Mesendoderm (in vitro differentiated cells): ENCODE measurements around the gene SURF6.

Source experiments
- DNase-seq: peaks from one replicate; pipeline ENCODE4 v3.0.0; 2013
- H2AK5ac ChIP-seq: 2 replicates; pipeline ENCODE4 v1.6.1; 2013; ENCODE audit warnings: low read length, inconsistent platforms
- H2BK120ac ChIP-seq: 2 replicates; pipeline ENCODE4 v1.6.1; 2013; ENCODE audit warnings: low read depth, mild to moderate bottlenecking, low read length, moderate library complexity, mixed read lengths
- H2BK15ac ChIP-seq: replicated peaks from 2 replicates; pipeline ENCODE4 v1.6.1; 2013; ENCODE audit warnings: low read depth, mild to moderate bottlenecking, moderate library complexity
- H2BK5ac ChIP-seq: 2 replicates; pipeline ENCODE4 v1.6.1; 2013; ENCODE audit warnings: low read length, inconsistent platforms
- H3K18ac ChIP-seq: 2 replicates; pipeline ENCODE4 v1.6.1; 2013; ENCODE audit warnings: mild to moderate bottlenecking, low read length, mixed read lengths
- H3K23ac ChIP-seq: one replicate; pipeline ENCODE4 v1.6.1; 2013; ENCODE audit warnings: low read length
- H3K27ac ChIP-seq: 2 replicates; pipeline ENCODE4 v1.5.1; 2013; ENCODE audit warnings: low read depth, mild to moderate bottlenecking, inconsistent platforms, low read length, moderate library complexity
- H3K27me3 ChIP-seq: 2 replicates; pipeline ENCODE4 v1.6.1; 2013; ENCODE audit warnings: low read length, control low read depth, mild to moderate bottlenecking, inconsistent platforms; ENCODE audit not compliant: insufficient read depth, poor library complexity
- H3K36me3 ChIP-seq: 2 replicates; pipeline ENCODE4 v1.6.1; 2013; ENCODE audit warnings: low read length, inconsistent platforms; ENCODE audit not compliant: control insufficient read depth, insufficient read depth
- H3K4ac ChIP-seq: one replicate; pipeline ENCODE4 v1.6.1; 2013; ENCODE audit warnings: low read depth, mild to moderate bottlenecking, low read length, moderate library complexity
- H3K4me1 ChIP-seq: 2 replicates; pipeline ENCODE4 v1.6.1; 2013; ENCODE audit warnings: low read depth, low read length, inconsistent platforms; ENCODE audit not compliant: control insufficient read depth
- H3K4me2 ChIP-seq: 2 replicates; pipeline ENCODE4 v1.6.1; 2013; ENCODE audit warnings: low read length
- H3K4me3 ChIP-seq: 2 replicates; pipeline ENCODE4 v1.5.1; 2013; ENCODE audit warnings: mild to moderate bottlenecking, low read length
- H3K56ac ChIP-seq: one replicate; pipeline ENCODE4 v1.6.1; 2013; ENCODE audit warnings: low read length
- H3K79me1 ChIP-seq: 2 replicates; pipeline ENCODE4 v1.6.1; 2013; ENCODE audit warnings: low read length, inconsistent platforms
- H3K79me2 ChIP-seq: 2 replicates; pipeline ENCODE4 v1.6.1; 2013; ENCODE audit warnings: mild to moderate bottlenecking, low read length; ENCODE audit not compliant: control insufficient read depth, insufficient read depth
- H3K9ac ChIP-seq: 2 replicates; pipeline ENCODE4 v1.6.1; 2013; ENCODE audit warnings: low read length, inconsistent platforms
- H4K5ac ChIP-seq: one replicate; pipeline ENCODE4 v1.6.1; 2013; ENCODE audit warnings: low read length
- H4K8ac ChIP-seq: one replicate; pipeline ENCODE4 v1.6.1; 2013; ENCODE audit warnings: low read depth, mild to moderate bottlenecking, control low read depth, low read length, moderate library complexity
- WGBS: extraction: QIAGEN DNeasy Blood & Tissue Kit; methylation state at CpG from one replicate; pipeline ENCODE4 v1.1.7; 2013; ENCODE audit warnings: low lambda C conversion rate, missing lambda C conversion rate; ENCODE audit not compliant: insufficient coverage; ENCODE audit errors: extremely low coverage; 5-methylcytosine and 5-hydroxymethylcytosine counted together

The SURF6 gene

GRCh38 chr9:133357656-133358055 is 21.7 kb upstream of the SURF6 start:
- H3K27me3 ChIP-seq: no peaks in the 10 kb centered on the region
- peak overlapping the region; percentile 88 for H3K9ac ChIP-seq
- H3K4me1 ChIP-seq: peaks cover 2% of the 10 kb centered on the region
- no peak overlapping the region for H4K5ac ChIP-seq
- H3K36me3 ChIP-seq: peaks cover 12% of the 10 kb centered on the region
- H3K4me2 ChIP-seq: no peak overlapping the region
- no peak overlapping the region for H3K23ac ChIP-seq
- no peak overlapping the region for H4K8ac ChIP-seq
- H2BK120ac ChIP-seq: no peak overlapping the region
- H3K27ac ChIP-seq: no peak overlapping the region
- H3K4ac ChIP-seq: no peak overlapping the region
- no peak overlapping the region for H2BK5ac ChIP-seq
- no peak overlapping the region for H2BK15ac ChIP-seq
- no peak for DNase-seq
- peak overlapping the region; percentile 38 for H3K56ac ChIP-seq
- no CpG with 5 or more reads among the region's 14 CpGs for WGBS
- H3K79me1 ChIP-seq: peaks cover 16% of the 10 kb centered on the region
- H3K4me3 ChIP-seq: no peak overlapping the region
- H3K18ac ChIP-seq: no peak overlapping the region
- H3K79me2 ChIP-seq: peaks cover 7% of the 10 kb centered on the region
- no peak overlapping the region for H2AK5ac ChIP-seq

GRCh38 chr9:133356391-133357091 is 20.6 kb upstream of the SURF6 start, which contains the start of the genes SURF1 and SURF2:
TSS of gene SURF1 (minus strand) at chr9:133356487. CDS start at chr9:133356453, 34 bp downstream.
TSS of gene SURF2 (plus strand) at chr9:133356550. CDS start at chr9:133356593, 43 bp downstream.
- Histone ChIP-seq H3K4me3 (peak within 1 kb of the TSS; percentile 94), H3K56ac (peak within 1 kb of the TSS; percentile 98), H3K27ac (no peak within 1 kb of the TSS), H3K4me1 (peaks cover 2% of the 10 kb centered on the region), H3K23ac (no peak within 1 kb of the TSS), H3K79me2 (peaks cover 7% of the 10 kb centered on the region), H3K4me2 (peak within 1 kb of the TSS; percentile 81), H3K79me1 (peaks cover 15% of the 10 kb centered on the region), H3K9ac (peak within 1 kb of the TSS; percentile 88), H2BK5ac (no peak within 1 kb of the TSS), H3K4ac (no peak within 1 kb of the TSS), H2AK5ac (peak within 1 kb of the TSS; percentile 43), H2BK120ac (no peak within 1 kb of the TSS), H4K8ac (no peak within 1 kb of the TSS), H3K36me3 (peaks cover 15% of the 10 kb centered on the region), H4K5ac (no peak within 1 kb of the TSS), H2BK15ac (no peak within 1 kb of the TSS), H3K27me3 (no peaks in the 10 kb centered on the region), H3K18ac (peak within 1 kb of the TSS; percentile 72)
- DNase-seq: peak; percentile 88
- WGBS: no CpG with 5 or more reads among the region's 78 CpGs

DNA sequence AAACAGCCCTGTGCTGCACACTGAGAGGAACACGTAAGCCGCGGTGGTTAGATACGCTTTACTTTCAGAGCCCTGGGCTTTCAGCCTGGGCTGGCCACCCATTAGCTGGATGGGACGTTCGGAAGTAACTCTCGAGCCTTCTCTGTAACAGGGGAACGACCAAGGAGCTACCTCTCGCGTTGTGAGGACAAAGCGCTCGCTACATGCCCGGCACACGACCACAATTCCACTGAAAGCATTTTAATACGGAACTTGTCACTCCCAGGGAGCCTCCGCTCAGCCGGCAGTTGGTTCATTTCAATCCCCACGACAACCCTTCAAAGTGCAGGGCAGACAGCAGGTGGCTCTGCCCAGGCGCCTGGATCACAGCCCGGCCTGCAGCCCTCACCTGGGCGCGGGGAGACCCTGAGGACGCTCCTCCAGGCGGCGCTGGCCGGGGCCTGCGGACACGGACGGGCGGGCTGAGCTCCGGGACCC is 19.9 kb upstream of the SURF6 start:
- Histone ChIP-seq H2AK5ac (peak overlapping the region; percentile 43), H3K4me3 (peak overlapping the region; percentile 94), H3K27me3 (no peaks in the 10 kb centered on the region), H3K79me1 (peaks cover 15% of the 10 kb centered on the region), H3K18ac (peak overlapping the region; percentile 54), H3K56ac (peak overlapping the region; percentile 92), H2BK5ac (no peak overlapping the region), H3K4me2 (peak overlapping the region; percentile 81), H3K4ac (no peak overlapping the region), H4K8ac (no peak overlapping the region), H3K79me2 (peaks cover 7% of the 10 kb centered on the region), H2BK120ac (no peak overlapping the region), H3K27ac (no peak overlapping the region), H3K9ac (peak overlapping the region; percentile 87), H3K36me3 (peaks cover 14% of the 10 kb centered on the region), H4K5ac (no peak overlapping the region), H3K4me1 (peaks cover 2% of the 10 kb centered on the region), H3K23ac (no peak overlapping the region), H2BK15ac (no peak overlapping the region)
- DNase-seq: peak; percentile 57
- no CpG with 5 or more reads among the region's 31 CpGs for WGBS

- Histone ChIP-seq H3K36me3 (peaks cover 18% of the 10 kb centered on the region), H3K4me1 (peaks cover 2% of the 10 kb centered on the region), H4K8ac (no peak overlapping the region), H2BK120ac (no peak overlapping the region), H4K5ac (no peak overlapping the region), H3K79me1 (peaks cover 22% of the 10 kb centered on the region), H2BK5ac (no peak overlapping the region), H2AK5ac (no peak overlapping the region), H2BK15ac (no peak overlapping the region), H3K4me3 (no peak overlapping the region), H3K4me2 (no peak overlapping the region), H3K9ac (no peak overlapping the region), H3K27ac (no peak overlapping the region), H3K56ac (no peak overlapping the region), H3K23ac (no peak overlapping the region), H3K4ac (no peak overlapping the region), H3K27me3 (no peaks in the 10 kb centered on the region), H3K79me2 (peaks cover 12% of the 10 kb centered on the region), H3K18ac (no peak overlapping the region)
- DNase-seq: no peak
- no CpG with 5 or more reads among the region's 7 CpGs for WGBS
Observed at GRCh38 chr9:133354766-133355165, 18.8 kb upstream of the SURF6 start.

DNA sequence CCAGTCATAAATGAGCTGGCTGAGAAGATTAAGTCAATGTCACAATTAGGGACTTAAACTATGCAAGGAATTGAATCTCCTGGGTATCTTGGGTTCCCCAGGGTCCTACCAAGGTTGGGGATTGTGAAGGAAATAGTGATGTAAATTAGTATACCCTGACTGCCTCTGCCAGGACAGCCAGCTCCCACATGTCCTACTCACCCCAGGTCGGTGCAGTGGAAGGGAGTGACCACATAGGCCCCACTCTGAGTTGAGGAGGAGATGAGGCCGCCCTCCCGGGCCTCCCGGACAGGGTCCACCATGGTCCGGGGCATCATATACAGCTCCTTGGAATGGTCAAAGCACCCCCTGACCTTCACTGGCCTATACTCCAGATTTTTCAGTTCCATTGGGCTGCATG is 17.6 kb upstream of the SURF6 start:
- Histone ChIP-seq H3K4me2 (no peak overlapping the region), H4K5ac (no peak overlapping the region), H2AK5ac (no peak overlapping the region), H2BK120ac (no peak overlapping the region), H3K79me1 (peaks cover 24% of the 10 kb centered on the region), H3K4ac (no peak overlapping the region), H2BK5ac (no peak overlapping the region), H3K4me3 (no peak overlapping the region), H3K9ac (no peak overlapping the region), H2BK15ac (no peak overlapping the region), H3K79me2 (peaks cover 24% of the 10 kb centered on the region), H3K27me3 (no peaks in the 10 kb centered on the region), H3K18ac (no peak overlapping the region), H3K4me1 (peaks cover 2% of the 10 kb centered on the region), H4K8ac (no peak overlapping the region), H3K27ac (no peak overlapping the region), H3K23ac (no peak overlapping the region), H3K56ac (no peak overlapping the region), H3K36me3 (peaks cover 21% of the 10 kb centered on the region)
- WGBS: no CpG with 5 or more reads among the region's 5 CpGs
- no peak for DNase-seq
